GM19099 (cell line): ENCODE results near the gene TOMM70.
A peak's percentile ranks its signal among the peaks of the same experiment; 100 is the strongest.

Experiments
- POLR2A ChIP-seq: IDR thresholded peaks from 3 replicates; pipeline ENCODE4 v1.6.1; 2011; ENCODE audit warnings: low read depth; ENCODE audit not compliant: insufficient read length; ENCODE audit errors: extremely low read depth

The TOMM70 gene

GRCh38 chr3:100400780-100401673 lies at the start of gene TOMM70, which contains the start of gene LNP1:
TSS of gene TOMM70 (minus strand) at chr3:100401089. CDS start at chr3:100400949, 140 bp downstream.
TSS of gene LNP1 (plus strand) at chr3:100401539. CDS start at chr3:100429730, 28,191 bp downstream.
- peak; percentile 81 for TF ChIP-seq POLR2A

DNA sequence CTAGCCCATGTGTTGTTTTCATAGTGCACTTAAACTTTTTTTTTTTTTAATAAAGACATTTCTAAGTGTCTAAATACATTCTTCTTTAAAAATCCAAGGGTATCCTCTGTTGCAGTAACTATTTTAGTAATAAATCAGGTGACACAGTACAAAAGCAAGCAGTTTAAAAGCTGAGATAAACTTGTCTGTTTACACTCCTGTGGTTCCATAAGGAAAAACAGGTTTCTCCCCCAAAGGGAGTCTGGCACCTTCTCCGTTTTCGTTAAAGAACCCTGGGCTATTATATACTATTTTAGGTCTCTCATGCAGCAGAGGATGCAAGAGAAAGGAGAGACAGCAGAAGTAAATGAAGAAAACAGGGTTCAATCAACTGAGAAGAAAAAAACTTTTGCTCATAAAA lies 48.3 kb upstream of the TOMM70 start:
- no peak for TF ChIP-seq POLR2A

GRCh38 chr3:100448079-100448478 lies 47.2 kb upstream of the TOMM70 start:
- no peak for TF ChIP-seq POLR2A

GRCh38 chr3:100443690-100444089 lies 42.8 kb upstream of the TOMM70 start:
- TF ChIP-seq POLR2A: no peak

- no peak for TF ChIP-seq POLR2A
Observed at GRCh38 chr3:100440895-100441294, 40.0 kb upstream of the TOMM70 start.

- no peak for TF ChIP-seq POLR2A
Observed at GRCh38 chr3:100438623-100438974, 37.7 kb upstream of the TOMM70 start.

- no peak for TF ChIP-seq POLR2A
Observed at GRCh38 chr3:100437721-100438622, 37.1 kb upstream of the TOMM70 start.

- no peak for TF ChIP-seq POLR2A
Observed at GRCh38 chr3:100436951-100437350, 36.1 kb upstream of the TOMM70 start.

DNA sequence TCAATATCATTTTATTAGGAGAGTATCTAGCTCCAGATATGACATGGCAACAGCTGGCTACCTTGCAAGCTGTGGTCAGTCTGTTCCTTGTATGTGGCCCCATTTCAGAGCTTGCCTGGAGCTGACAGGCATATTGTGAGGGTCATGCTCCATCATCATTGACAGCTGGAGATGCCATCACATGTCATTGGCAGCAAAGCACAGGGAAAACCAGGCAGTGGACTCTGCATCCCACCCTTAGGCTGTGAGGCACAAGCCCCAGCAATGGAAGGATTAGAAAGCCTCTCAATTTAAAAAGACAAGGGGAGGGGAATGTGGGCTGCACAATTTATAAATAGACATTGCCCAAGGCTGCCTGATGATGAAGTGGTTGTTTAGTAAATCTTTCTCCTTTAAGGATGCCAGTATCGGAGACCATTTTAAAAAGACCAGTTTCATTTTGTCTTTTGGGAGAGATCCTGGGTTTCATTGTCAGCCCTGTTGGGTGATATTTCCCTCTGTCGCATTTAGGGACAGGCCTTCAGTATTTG lies 28.4 kb upstream of the TOMM70 start:
- no peak for TF ChIP-seq POLR2A

DNA sequence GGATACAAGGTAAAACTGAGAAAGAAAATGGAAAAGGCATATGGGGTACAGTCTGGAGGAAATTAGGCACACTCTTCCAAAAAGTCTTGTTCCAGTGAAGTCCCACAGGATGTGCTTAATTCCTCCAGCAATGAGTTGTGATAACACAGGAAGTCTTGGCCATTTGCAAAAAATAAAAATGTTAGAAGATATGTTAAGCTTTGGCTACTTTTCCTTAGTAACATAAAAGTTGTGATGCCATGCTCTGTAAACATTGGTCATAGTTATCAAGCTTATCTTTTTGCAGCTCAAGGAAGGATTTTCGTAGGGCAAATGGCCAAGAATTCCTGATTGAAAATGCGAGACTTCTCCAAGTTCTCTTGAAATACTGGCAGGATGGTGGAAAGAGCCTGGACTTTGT lies 26.8 kb upstream of the TOMM70 start:
- no peak for TF ChIP-seq POLR2A

- no peak for TF ChIP-seq POLR2A
Observed at GRCh38 chr3:100426067-100426682, 25.3 kb upstream of the TOMM70 start.

DNA sequence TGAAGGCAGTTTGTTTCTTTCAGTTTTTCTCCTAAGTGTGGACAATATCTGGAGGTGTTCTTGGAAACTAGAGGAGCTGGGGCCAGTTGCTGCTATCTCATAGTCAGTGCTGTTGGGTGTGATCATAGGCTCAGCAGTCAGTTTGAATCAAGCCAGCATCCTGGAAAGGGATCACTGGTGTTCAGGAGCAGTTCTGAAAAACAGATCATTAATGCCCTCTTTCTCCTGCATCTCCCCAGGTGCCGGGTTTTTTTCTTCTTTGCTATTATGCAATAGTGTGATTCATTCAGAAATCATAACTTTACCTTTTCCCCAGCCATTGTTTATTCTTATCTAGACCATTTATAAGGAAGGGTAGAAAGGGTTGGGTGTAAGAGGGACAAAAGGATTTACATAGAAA lies 24.4 kb upstream of the TOMM70 start:
- TF ChIP-seq POLR2A: no peak

DNA sequence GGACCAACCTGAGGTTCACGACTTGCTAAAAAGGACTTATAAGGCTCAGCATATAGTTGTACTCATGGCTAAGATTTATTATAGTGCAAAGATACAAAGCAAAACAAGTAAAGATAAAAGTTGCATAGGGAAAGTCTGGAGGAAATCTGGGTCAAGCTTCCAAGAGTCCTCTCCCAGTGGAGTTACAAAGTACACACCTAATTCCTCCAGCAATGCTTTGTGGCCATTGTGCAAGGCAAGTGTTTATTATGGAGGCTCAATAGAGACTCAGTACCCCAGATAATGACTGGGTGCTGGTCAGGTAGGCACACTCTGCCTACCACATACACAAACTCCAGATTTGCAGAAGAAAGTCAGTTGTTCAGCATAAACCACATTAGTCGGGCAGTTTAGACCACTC lies 23.4 kb upstream of the TOMM70 start:
- TF ChIP-seq POLR2A: no peak

GRCh38 chr3:100423611-100424010 lies 22.7 kb upstream of the TOMM70 start:
- TF ChIP-seq POLR2A: no peak

DNA sequence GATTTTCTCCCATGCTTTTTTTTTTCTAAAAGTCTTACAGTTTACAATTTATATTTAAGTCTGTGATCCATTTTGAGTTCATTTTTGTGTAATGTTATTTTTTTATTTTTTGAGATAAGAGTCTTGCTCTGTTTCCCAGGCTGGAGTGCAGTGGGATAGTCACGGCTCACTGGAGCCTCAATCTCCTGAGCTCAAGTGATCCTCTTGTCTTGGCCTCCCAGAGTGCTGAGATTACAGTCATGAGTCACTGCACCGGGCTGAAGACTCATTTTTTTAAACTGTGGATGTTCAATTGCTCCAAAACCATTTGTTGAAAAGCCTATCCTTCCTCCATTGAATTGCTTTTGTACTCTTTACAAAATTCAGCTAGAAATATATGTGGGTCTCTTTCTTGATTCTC lies 20.0 kb upstream of the TOMM70 start:
- TF ChIP-seq POLR2A: no peak

DNA sequence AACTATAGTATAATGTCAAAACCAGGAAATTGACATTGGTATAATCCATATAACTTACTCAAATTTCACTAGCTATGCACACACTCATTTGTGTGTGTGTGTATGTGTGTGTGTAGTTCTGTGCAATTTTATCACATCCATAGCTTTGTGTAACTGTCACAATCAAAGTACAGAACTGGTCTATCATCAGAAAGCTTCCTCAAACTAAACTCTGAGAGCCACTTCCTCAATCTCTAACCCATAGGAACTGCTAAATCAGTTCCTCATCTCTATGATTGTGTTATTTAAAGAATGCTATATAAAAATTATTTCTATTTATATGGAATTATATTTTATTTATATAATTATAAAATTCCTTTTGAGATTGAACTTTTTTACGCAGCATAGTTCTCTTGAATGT lies 18.5 kb upstream of the TOMM70 start:
- no peak for TF ChIP-seq POLR2A

DNA sequence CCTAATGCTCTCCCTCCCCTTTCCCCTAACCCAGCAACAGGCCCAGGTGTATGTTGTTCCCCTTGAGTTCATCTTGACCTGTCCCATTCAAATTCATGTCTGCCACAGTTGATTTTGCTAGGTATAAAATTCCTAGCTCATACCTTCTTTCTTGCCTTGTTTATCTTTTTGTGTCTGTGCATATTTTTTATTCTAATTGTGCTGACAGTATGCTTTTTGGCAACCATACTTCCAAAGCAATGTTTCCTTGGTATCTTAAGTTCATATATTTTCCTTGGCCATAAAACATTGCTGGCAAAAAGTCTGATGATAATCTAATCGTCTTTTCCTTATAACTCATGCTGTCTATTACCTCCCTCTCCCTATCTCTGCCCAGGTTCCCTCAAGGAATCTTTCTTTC lies 16.0 kb upstream of the TOMM70 start:
- TF ChIP-seq POLR2A: no peak
